ENCODE data around the gene ADSS1.

DNA sequence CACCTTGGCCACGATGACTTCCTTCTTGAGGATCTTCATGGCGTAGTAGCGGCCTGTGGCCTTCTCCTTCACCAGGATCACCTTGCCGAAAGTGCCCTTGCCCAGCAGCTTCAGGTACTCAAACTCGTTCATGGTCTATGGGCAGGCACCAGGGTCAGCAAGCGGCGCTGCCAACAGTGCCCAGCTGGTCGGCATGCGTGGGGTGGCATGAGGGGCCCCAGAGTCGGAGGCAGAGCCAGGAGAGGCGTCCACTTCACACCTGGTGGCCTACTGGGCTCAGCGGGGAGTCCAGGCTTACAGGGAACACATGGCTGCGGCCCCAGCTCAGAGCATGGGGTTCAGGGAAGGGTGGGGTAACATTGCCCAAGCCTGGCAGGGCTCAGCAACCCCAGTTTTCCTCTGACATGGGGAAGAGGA is 51.1 kb downstream of the ADSS1 start:
- no peak for TF ChIP-seq POLR2A (IDR thresholded peaks at IDR 0.05)
- no peak for TF ChIP-seq CTCF (IDR thresholded peaks at IDR 0.05)
